ENCODE results near the gene PDGFA. TPM values are rescaled to one million over a fixed set of nuclear protein-coding genes. Genes with fewer than 3 reads are reported as not detected.

The PDGFA gene
- total and polyA plus RNA-seq, 2 experiments from 2014 or later, result 35.6 to 43.1 TPM

- no peak for TF ChIP-seq ZNF462 (CRISPR knock-in tag; IDR thresholded peaks at IDR 0.05)
- TF ChIP-seq ETS1 (IDR thresholded peaks at IDR 0.05), result no peak
Observed at GRCh38 chr7:545470-545869, 25.8 kb upstream of the PDGFA start (continued).

DNA sequence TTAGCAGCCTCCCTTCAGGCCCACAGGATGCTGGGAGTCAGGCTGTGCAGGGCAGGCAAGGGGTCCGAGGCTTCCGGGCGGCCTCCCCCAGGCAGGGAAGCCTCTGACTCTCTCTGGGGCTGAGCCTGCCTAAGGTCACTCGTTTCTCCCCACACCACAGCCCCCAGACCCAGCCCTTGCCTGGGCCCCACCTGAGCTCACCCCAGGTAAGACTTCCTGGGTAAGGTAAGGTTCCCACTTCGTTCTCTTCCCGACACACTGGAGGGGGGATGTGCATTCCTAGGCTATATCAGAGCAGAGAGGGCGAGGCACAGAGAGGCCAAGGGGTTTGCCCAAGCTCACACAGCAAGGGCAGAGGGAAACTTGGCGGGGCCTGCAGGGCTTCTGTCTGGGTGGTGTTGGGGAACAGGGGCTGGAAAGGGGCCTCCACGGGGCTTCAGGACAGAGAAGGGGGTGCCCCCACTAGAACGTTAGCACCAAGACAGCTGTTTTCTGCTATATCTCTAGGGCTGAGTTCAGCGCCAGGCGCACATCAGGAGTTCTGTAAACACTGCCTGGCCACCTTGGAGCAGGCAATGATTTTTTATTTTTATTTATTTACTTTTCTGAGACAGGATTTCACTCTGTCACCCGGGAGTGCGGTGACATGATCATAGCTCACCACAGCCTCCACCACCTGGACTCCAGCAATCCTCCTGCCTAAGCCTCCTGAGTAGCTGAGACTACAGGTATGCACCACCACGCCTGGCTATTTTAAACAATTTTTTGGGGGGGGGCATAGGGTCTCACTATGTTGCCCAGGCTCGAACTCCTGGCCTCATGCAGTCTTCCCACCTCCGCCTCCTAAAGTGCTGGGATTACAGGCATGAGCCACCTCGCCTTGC, 24.9 kb upstream of the PDGFA start:
- no peaks in the 10 kb centered on the region for H3F3A ChIP-seq (replicated peaks; ENCODE audit: low read depth)
- TF ChIP-seq NANOG (IDR thresholded peaks at IDR 0.05; ENCODE audit: borderline replicate concordance), result no peak
- TF ChIP-seq EZH2 (IDR thresholded peaks at IDR 0.05; ENCODE audit: low read depth, unreplicated experiment), result no peak
- no peak for TF ChIP-seq STAT1 (IDR thresholded peaks at IDR 0.05; ENCODE audit: unreplicated experiment)
- no peak for TF ChIP-seq CTCF (conservative IDR thresholded peaks at IDR 0.05; ENCODE audit: low read depth in 2 of 2)
- no peak for TF ChIP-seq JUNB (IDR thresholded peaks at IDR 0.05; ENCODE audit: unreplicated experiment)
- TF ChIP-seq ETS1 (IDR thresholded peaks at IDR 0.05), result no peak
- no peak for TF ChIP-seq ZNF114 (CRISPR knock-in tag; IDR thresholded peaks at IDR 0.05)

More for the DNA sequence above, 24.9 kb upstream of the PDGFA start:
- no peak overlapping the region for H3K27ac Mint-ChIP-seq
- Histone ChIP-seq H2AFZ (no peak overlapping the region), H3K36me3 (ENCODE audit: insufficient read depth) (no peaks in the 10 kb centered on the region), H4K20me1 (replicated peaks; ENCODE audit: insufficient read depth) (no peaks in the 10 kb centered on the region), H3K4me3 (no peak overlapping the region), H3K4me2 (no peak overlapping the region), H3K9me2 (ENCODE audit: insufficient read depth) (no peaks in the 10 kb centered on the region), H3K27me3 (ENCODE audit: insufficient read depth) (no peaks in the 10 kb centered on the region), H3K27ac (ENCODE audit: low read depth) (no peak overlapping the region), H3K4me1 (ENCODE audit: insufficient read depth) (no peaks in the 10 kb centered on the region), H3K79me2 (replicated peaks; ENCODE audit: insufficient read depth) (no peaks in the 10 kb centered on the region)
- peaks cover 4% of the 10 kb centered on the region; the same call in 1 of the 3 replicates for H3K9me3 Mint-ChIP-seq
- no peak overlapping the region for H3K4me3 Mint-ChIP-seq
- H3K36me3 Mint-ChIP-seq (ENCODE audit: low read depth), result peaks cover 9% of the 10 kb centered on the region; the same call in 2 of the 3 replicates
- H3K4me1 Mint-ChIP-seq, result peaks cover 4% of the 10 kb centered on the region
- no peak for ATAC-seq
- H3K27me3 Mint-ChIP-seq (ENCODE audit: insufficient read depth, low read depth, poor library complexity), result peaks cover 14% of the 10 kb centered on the region
- DNase-seq (ENCODE audit: low spot score), result no peak

All from GM23338 (cell line).